ENCODE measurements around the gene PDE4D. TPM values are rescaled to one million over a fixed set of nuclear protein-coding genes. Genes with fewer than 3 reads are reported as not detected.

Gene PDE4D
- total and polyA plus RNA-seq, 2 of the 4 experiments (the other 2 are of a cell fraction): 1.4 to 7.9 TPM

GRCh38 chr5:59008816-59009473 is 884.6 kb downstream of the PDE4D start:
- POLR2A ChIA-PET (ENCODE audit: unreplicated experiment): no interaction called here

More at GRCh38 chr5:59008816-59009473, 884.6 kb downstream of the PDE4D start:
- no peak overlapping the region for H4K91ac ChIP-seq (ENCODE audit: insufficient read depth, low read depth, low read length)
- no peak overlapping the region for H2BK120ac ChIP-seq (ENCODE audit: low read depth, low read length)
- peaks cover 3% of the 10 kb centered on the region; the same call in 1 of the 2 replicates for H3K4me1 ChIP-seq (ENCODE audit: control insufficient read depth, insufficient read depth, low read length)
- no peaks in the 10 kb centered on the region for H3K27me3 ChIP-seq (ENCODE audit: control insufficient read depth, insufficient read depth, low read length)
- no peak overlapping the region for H3K9ac ChIP-seq (ENCODE audit: low read depth, low read length)
- H3K9me1 ChIP-seq (ENCODE audit: insufficient read depth, low read length): no peaks in the 10 kb centered on the region
- no peak overlapping the region for H2AK5ac ChIP-seq (ENCODE audit: low read depth, low read length)
- in situ Hi-C loops (cut with MboI; ENCODE audit: low sequenced_read_pairs): loop anchor here (10.0 kb wide), 1 partner anchor 114 kb away; no protein-coding TSS in a partner anchor
- ATAC-seq (ENCODE audit: low read depth) (no peak), DNase-seq (no peak)
- peaks cover 15 to 18% of the 10 kb centered on the region in 2 experiments for H3K79me1 ChIP-seq (ENCODE audit: low read depth in 1 of 2, low read length in 2 of 2)
- no peaks in the 10 kb centered on the region for H3K9me3 ChIP-seq (ENCODE audit: control insufficient read depth, insufficient read depth, low read length)
- no peak overlapping the region for H4K8ac ChIP-seq (ENCODE audit: low read depth in 2 of 2, low read length in 2 of 2)
- CTCF ChIA-PET: interaction anchor here (1.0 to 1.3 kb wide), 2 partner anchors 122 to 166 kb away, joined by 3 to 5 read pairs; no protein-coding TSS in a partner anchor
- H3K14ac ChIP-seq (replicated peaks; ENCODE audit: low read depth, low read length): no peak overlapping the region
- TF ChIP-seq RFX5 (IDR thresholded peaks at IDR 0.05; ENCODE audit: low read depth, low read length) (no peak), MAZ (IDR thresholded peaks at IDR 0.05; ENCODE audit: borderline replicate concordance, low read depth, low read length) (no peak), MAFK (IDR thresholded peaks at IDR 0.05; ENCODE audit: low read depth, low read length) (no peak), NFE2L2 (IDR thresholded peaks at IDR 0.05; ENCODE audit: low read depth, low read length) (no peak), CEBPB (IDR thresholded peaks at IDR 0.05; ENCODE audit: low read depth, low read length) (no peak), RCOR1 (IDR thresholded peaks at IDR 0.05; ENCODE audit: insufficient replicate concordance, low read length) (no peak), FOS (IDR thresholded peaks at IDR 0.05; ENCODE audit: low read depth, low read length) (no peak), RAD21 (IDR thresholded peaks at IDR 0.05; ENCODE audit: low read length) (no peak), MXI1 (IDR thresholded peaks at IDR 0.05; ENCODE audit: borderline replicate concordance, low read depth, low read length) (no peak), ELK1 (IDR thresholded peaks at IDR 0.05; ENCODE audit: borderline replicate concordance, low read depth, low read length) (no peak)
- TF ChIP-seq, protein P1, sequence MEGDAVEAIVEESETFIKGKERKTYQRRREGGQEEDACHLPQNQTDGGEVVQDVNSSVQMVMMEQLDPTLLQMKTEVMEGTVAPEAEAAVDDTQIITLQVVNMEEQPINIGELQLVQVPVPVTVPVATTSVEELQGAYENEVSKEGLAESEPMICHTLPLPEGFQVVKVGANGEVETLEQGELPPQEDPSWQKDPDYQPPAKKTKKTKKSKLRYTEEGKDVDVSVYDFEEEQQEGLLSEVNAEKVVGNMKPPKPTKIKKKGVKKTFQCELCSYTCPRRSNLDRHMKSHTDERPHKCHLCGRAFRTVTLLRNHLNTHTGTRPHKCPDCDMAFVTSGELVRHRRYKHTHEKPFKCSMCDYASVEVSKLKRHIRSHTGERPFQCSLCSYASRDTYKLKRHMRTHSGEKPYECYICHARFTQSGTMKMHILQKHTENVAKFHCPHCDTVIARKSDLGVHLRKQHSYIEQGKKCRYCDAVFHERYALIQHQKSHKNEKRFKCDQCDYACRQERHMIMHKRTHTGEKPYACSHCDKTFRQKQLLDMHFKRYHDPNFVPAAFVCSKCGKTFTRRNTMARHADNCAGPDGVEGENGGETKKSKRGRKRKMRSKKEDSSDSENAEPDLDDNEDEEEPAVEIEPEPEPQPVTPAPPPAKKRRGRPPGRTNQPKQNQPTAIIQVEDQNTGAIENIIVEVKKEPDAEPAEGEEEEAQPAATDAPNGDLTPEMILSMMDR (conservative IDR thresholded peaks at IDR 0.05; ENCODE audit: low read depth, low read length): no peak
- peaks cover 8% of the 10 kb centered on the region; the same call in 1 of the 2 replicates for H3K36me3 ChIP-seq (ENCODE audit: control insufficient read depth, insufficient read depth, low read length)
- H3K27ac ChIP-seq (ENCODE audit: insufficient read depth, low read length): no peak overlapping the region
- no peak overlapping the region for H3K4me3 ChIP-seq (ENCODE audit: insufficient read depth, low read depth, low read length)
- H3K4me2 ChIP-seq (ENCODE audit: low read depth, low read length): no peak overlapping the region
- no peak overlapping the region for H2AFZ ChIP-seq (replicated peaks; ENCODE audit: low read length, poor library complexity)
- no peak overlapping the region for H4K5ac ChIP-seq (ENCODE audit: low read depth, low read length)
- no TSS peak for BruUV-seq (replicated peaks)
- no peak overlapping the region for H3K23ac ChIP-seq (ENCODE audit: low read depth, low read length)
- H3K4ac ChIP-seq (ENCODE audit: low read depth, low read length): no peak overlapping the region
- H3K56ac ChIP-seq (ENCODE audit: extremely low read depth, insufficient read depth, low read length): no peak overlapping the region
- no peak overlapping the region for H3K18ac ChIP-seq (ENCODE audit: low read depth, low read length)
- H2AK9ac ChIP-seq (replicated peaks; ENCODE audit: low read depth, low read length, poor library complexity): no peak overlapping the region
- H2BK15ac ChIP-seq (ENCODE audit: low read depth, low read length): no peak overlapping the region
- H2BK20ac ChIP-seq (ENCODE audit: low read depth, low read length): no peak overlapping the region
- no peak overlapping the region for H2BK5ac ChIP-seq (ENCODE audit: low read depth, low read length, poor library complexity, severe bottlenecking)
- peaks cover 8% of the 10 kb centered on the region for H4K20me1 ChIP-seq (ENCODE audit: insufficient read depth, low read length)
- intact Hi-C loops (cut with micrococcal nuclease): no loop called here
- dilution Hi-C loops (cut with HindIII; ENCODE audit: low sequenced_read_pairs, unreplicated experiment): no loop called here

Data from IMR-90 (cell line).